Lower lobe of right lung (tissue), 2 donors: Measurements from ENCODE around the gene PPP6C. TPM values are rescaled to one million over a fixed set of nuclear protein-coding genes. Genes with fewer than 3 reads are reported as not detected.
"Not testable (repeated sequence)": the region's sequence is repeated elsewhere in the genome, so short reads cannot be mapped to it uniquely, and the experiment has no call there.

Source experiments
- ATAC-seq, 2 donors: fragments of 200-7000 bp; cut with Tn5 transposase; one replicate each; pipeline ENCODE4 v1.9.1; 2020 to 2022; ENCODE audit warnings: mild to moderate bottlenecking in 2 of 2, moderate library complexity in 2 of 2
- DNase-seq: peaks from one replicate; pipeline ENCODE4 v3.0.0-alpha.2; 2020
- H3K27ac ChIP-seq: fragments of 200-600 bp; one replicate; pipeline ENCODE4 v1.8.0; 2022
- H3K27me3 ChIP-seq: fragments of 200-600 bp; one replicate; pipeline ENCODE4 v1.8.0; 2022; ENCODE audit warnings: low read depth
- H3K36me3 ChIP-seq: fragments of 200-600 bp; one replicate; pipeline ENCODE4 v1.8.0; 2022; ENCODE audit warnings: mild to moderate bottlenecking
- H3K4me1 ChIP-seq: fragments of 200-600 bp; one replicate; pipeline ENCODE4 v1.8.0; 2022
- H3K4me3 ChIP-seq: fragments of 200-600 bp; one replicate; pipeline ENCODE4 v1.8.0; 2022; ENCODE audit warnings: mild to moderate bottlenecking
- H3K9me3 ChIP-seq: fragments of 200-600 bp; one replicate; pipeline ENCODE4 v1.8.0; 2022
- intact Hi-C: fragments of 100-400 bp; cut with DNase I; formaldehyde crosslinking; loops from one replicate; pipeline ENCODE4 v1.11.0; 2022
- total RNA-seq: library from RNA; stranded (reverse); fragmentation: NEBNext Ultra II Directional; extraction: Animal tissue kit (Norgen Biotek cat#: 25700); gene quantifications from one replicate; pipeline ENCODE4 v1.2.1, GENCODE V29; 2021
- TF ChIP-seq, protein P1 (sequence below): fragments of 200-600 bp; IDR thresholded peaks from one replicate; pipeline ENCODE4 v1.8.0; 2022; ENCODE audit warnings: antibody characterized with exemption, mild to moderate bottlenecking
- donor health status: DM: no; HTN: yes; CAD: no; lungs with severe emphysema.

PPP6C gene
- total RNA-seq, 1 donor from 2014 or later, result 44.7 TPM

DNA sequence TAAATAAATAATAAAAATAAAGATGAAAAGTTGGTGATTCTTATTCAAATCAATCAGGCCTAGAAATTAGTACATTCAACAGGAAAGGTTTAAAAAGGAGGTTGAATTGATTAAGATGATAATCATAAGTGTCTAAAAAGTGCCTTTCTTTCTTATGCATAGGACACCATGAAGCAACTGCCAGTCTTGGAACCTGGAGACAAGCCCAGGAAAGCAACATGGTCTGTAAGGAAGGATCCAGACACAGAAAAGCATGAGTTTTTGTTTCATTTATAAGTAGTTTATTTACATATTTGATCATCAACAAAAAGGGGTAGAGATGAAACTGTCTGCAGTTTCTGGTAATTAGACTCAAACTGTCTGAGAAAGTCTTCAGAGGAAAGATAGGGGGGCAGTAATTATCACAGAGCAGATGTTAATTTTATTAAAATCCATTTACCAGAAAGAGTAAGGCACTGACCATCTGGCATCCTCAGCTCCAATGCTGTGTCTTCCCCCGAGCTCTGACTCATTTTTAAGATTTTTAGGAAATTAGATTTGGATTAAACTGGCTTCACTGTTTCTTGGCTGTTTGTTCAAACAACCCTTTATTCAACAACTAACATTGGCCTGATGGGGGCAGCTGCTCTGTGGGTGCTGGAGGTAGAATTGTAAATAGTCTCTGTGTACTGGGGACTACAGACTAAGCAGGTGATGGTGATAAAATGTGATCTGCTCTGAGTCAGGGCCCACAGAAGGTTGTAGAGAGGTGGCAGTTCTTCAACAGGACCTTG, 13.4 kb upstream of the PPP6C start:
- Histone ChIP-seq H3K27ac (no peak overlapping the region), H3K27me3 (no peaks in the 10 kb centered on the region), H3K4me1 (peaks cover 17% of the 10 kb centered on the region), H3K4me3 (no peak overlapping the region), H3K36me3 (peaks cover 49% of the 10 kb centered on the region), H3K9me3 (no peaks in the 10 kb centered on the region)
- ATAC-seq (no peak), DNase-seq (no peak)
- TF ChIP-seq, protein P1, sequence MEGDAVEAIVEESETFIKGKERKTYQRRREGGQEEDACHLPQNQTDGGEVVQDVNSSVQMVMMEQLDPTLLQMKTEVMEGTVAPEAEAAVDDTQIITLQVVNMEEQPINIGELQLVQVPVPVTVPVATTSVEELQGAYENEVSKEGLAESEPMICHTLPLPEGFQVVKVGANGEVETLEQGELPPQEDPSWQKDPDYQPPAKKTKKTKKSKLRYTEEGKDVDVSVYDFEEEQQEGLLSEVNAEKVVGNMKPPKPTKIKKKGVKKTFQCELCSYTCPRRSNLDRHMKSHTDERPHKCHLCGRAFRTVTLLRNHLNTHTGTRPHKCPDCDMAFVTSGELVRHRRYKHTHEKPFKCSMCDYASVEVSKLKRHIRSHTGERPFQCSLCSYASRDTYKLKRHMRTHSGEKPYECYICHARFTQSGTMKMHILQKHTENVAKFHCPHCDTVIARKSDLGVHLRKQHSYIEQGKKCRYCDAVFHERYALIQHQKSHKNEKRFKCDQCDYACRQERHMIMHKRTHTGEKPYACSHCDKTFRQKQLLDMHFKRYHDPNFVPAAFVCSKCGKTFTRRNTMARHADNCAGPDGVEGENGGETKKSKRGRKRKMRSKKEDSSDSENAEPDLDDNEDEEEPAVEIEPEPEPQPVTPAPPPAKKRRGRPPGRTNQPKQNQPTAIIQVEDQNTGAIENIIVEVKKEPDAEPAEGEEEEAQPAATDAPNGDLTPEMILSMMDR, result no peak
- intact Hi-C loops, result no loop called here

- H3K9me3 ChIP-seq, result no peaks in the 10 kb centered on the region
- intact Hi-C loops, result no loop called here
- H3K4me3 ChIP-seq, result peak within 1 kb of the TSS; percentile 78
These were observed 10.8 kb upstream of the PPP6C start, which contains the start of gene RABEPK for GRCh38 chr9:125200216-125201047. Gene RABEPK, plus strand, starts transcription at chr9:125200542. Its CDS starts 2,472 bp downstream, at chr9:125203014.

GRCh38 chr9:125195591-125195990, 6.0 kb upstream of the PPP6C start:
- ATAC-seq, intact Hi-C loops, H3K36me3 ChIP-seq: not testable (repeated sequence)

More at GRCh38 chr9:125200216-125201047, 10.8 kb upstream of the PPP6C start, which contains the start of gene RABEPK:
- Histone ChIP-seq H3K27me3 (no peaks in the 10 kb centered on the region), H3K36me3 (peaks cover 23% of the 10 kb centered on the region), H3K27ac (peak within 1 kb of the TSS; percentile 92), H3K4me1 (peaks cover 17% of the 10 kb centered on the region)
- TF ChIP-seq, protein P1, result no peak
- DNase-seq (peak; percentile 96), ATAC-seq (peak; percentile 100)

GRCh38 chr9:125194466-125194865, 4.9 kb upstream of the PPP6C start:
- DNase-seq, H3K27me3 ChIP-seq, H3K27ac ChIP-seq, ATAC-seq, H3K4me3 ChIP-seq, H3K9me3 ChIP-seq, H3K36me3 ChIP-seq, intact Hi-C loops: not testable (repeated sequence)
- H3K4me1 ChIP-seq, result peaks cover 17% of the 10 kb centered on the region

More at GRCh38 chr9:125195591-125195990, 6.0 kb upstream of the PPP6C start:
- not testable (repeated sequence) for H3K27me3 ChIP-seq, H3K27ac ChIP-seq, H3K9me3 ChIP-seq, H3K4me3 ChIP-seq, DNase-seq
- H3K4me1 ChIP-seq, result peaks cover 15% of the 10 kb centered on the region

DNA sequence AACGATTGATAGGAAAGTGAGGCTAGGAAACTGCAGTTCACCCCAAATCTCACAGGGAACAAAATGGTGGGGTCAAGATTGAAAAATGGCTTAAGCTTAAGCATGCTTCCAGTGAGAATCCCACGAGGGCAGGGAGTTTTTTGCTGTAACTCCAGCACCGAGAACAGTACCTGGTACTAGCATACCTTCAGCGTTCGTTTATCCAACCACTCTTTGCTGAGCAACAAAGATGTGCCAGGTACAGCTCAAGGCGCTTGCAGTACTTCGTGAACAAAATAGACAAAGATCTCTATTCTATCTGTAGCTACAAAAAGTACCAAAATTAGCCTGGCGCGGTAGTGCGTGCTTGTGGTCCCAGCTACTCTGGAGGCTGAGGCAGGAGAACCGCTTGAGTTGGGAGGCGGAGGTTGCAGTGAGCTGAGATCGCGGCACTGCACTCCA, 778 bp upstream of the PPP6C start:
- intact Hi-C loops, result no loop called here
- DNase-seq (no peak), ATAC-seq (peak in 1 of 2 donors; percentile 2)
- Histone ChIP-seq H3K9me3 (no peaks in the 10 kb centered on the region), H3K27me3 (no peaks in the 10 kb centered on the region), H3K36me3 (no peaks in the 10 kb centered on the region), H3K4me1 (peaks cover 41% of the 10 kb centered on the region), H3K4me3 (peak overlapping the region; percentile 87), H3K27ac (peak overlapping the region; percentile 94)
- TF ChIP-seq, protein P1, result no peak

GRCh38 chr9:125189011-125189360, 617 bp downstream of the PPP6C start:
- TF ChIP-seq, protein P1, result no peak
- H3K27ac ChIP-seq, result peak overlapping the region; percentile 94
- peaks cover 5% of the 10 kb centered on the region for H3K36me3 ChIP-seq
- ATAC-seq (peak; percentile 51 to 52), DNase-seq (peak; percentile 65)
- no peaks in the 10 kb centered on the region for H3K27me3 ChIP-seq
- H3K4me1 ChIP-seq, result peaks cover 46% of the 10 kb centered on the region
- intact Hi-C loops, result no loop called here
- no peaks in the 10 kb centered on the region for H3K9me3 ChIP-seq
- peak overlapping the region; percentile 87 for H3K4me3 ChIP-seq
